Pancreas (tissue), 10 donors: ENCODE measurements around the gene PLAGL2. TPM values are rescaled to one million over a fixed set of nuclear protein-coding genes. Genes with fewer than 3 reads are reported as not detected.
A peak's percentile ranks its signal among the peaks of the same experiment; 100 is the strongest.

Experiments
- ATAC-seq, 4 donors: fragments of 200-7000 bp; cut with Tn5 transposase; one replicate each; pipeline versions ENCODE4 v1.8.0 to v1.9.1; 2020; ENCODE audit warnings: mild to moderate bottlenecking in 4 of 4, moderate library complexity in 4 of 4
- DNase-seq, 6 donors: peaks; one replicate each; pipeline ENCODE4 v3.0.0-alpha.2; 2020
- FAIRE-seq: peaks from 2 replicates; lab custom pipeline; 2012; peaks lifted over from hg19 to GRCh38; lab: Jason Lieb, UNC
- H3K27ac ChIP-seq, 4 donors: fragments of 200-600 bp; sonication (generic); 1 replicate in 3 of 4; 2 replicates in 1 of 4; pipeline versions ENCODE4 v1.5.0 to v1.8.0; 2020
- H3K27me3 ChIP-seq, 4 donors: fragments of 200-600 bp; one replicate each; pipeline ENCODE4 v1.8.0; 2021
- H3K36me3 ChIP-seq, 3 donors: fragments of 200-600 bp; sonication (generic) in 1 of 3; one replicate each; pipeline versions ENCODE4 v1.5.0 to v1.8.0; 2020 to 2021
- H3K4me1 ChIP-seq, 3 donors: fragments of 200-600 bp; one replicate each; pipeline ENCODE4 v1.8.0; 2021
- H3K4me3 ChIP-seq, 4 donors: fragments of 200-600 bp; sonication (generic) in 2 of 4; one replicate each; pipeline versions ENCODE4 v1.5.0 to v1.8.0; 2020 to 2021
- H3K9me3 ChIP-seq, 4 donors: fragments of 200-600 bp; one replicate each; pipeline ENCODE4 v1.8.0; 2021
- WGBS, 2 donors: extraction: QIAGEN DNeasy Blood & Tissue Kit; methylation state at CpG; one replicate each; pipeline ENCODE4 v1.1.7; 2013; 5-methylcytosine and 5-hydroxymethylcytosine counted together
- intact Hi-C, 3 donors: fragments of 100-400 bp; cut with DNase I; formaldehyde crosslinking; loops; one replicate each; pipeline versions ENCODE4 v1.11.1 to v1.14.2; 2022
- polyA plus RNA-seq, 2 donors: library from polyadenylated mRNA; stranded (reverse); fragments of 200-250 nt; gene quantifications; one replicate each; pipeline ENCODE4 v1.2.3, GENCODE V29; 2013
- total RNA-seq, 6 donors: library from RNA; stranded (reverse); fragmentation: NEBNext Ultra II Directional in 4 of 6; extraction: Animal tissue kit (Norgen Biotek cat#: 25700) in 4 of 6; gene quantifications; one replicate each; pipeline versions ENCODE4 v1.2.1 to v1.2.4, GENCODE V29; 2021 to 2023
- TF ChIP-seq, protein P1 (sequence below), 4 donors: fragments of 200-600 bp; sonication (generic) in 3 of 4; IDR thresholded peaks; one replicate each; pipeline versions ENCODE4 v1.5.0 to v1.8.0; 2021; ENCODE audit warnings: antibody characterized with exemption in 4 of 4
- donor health status: healthy with polysubstance abuse.
- donor health status: DM: no; HTN: no; CAD: no; lungs with moderate emphysema.
- donor health status: DM: no; HTN: no; CAD: no.
- donor health status: control.
- donor health status: control.
- donor health status: Bipolar disorder and iron deficiency.
- donor health status: DM: yes; HTN: yes; CAD: no.
- donor health status: DM: no; HTN: no; CAD: no.
- donor health status: DM: no; HTN: no; CAD: no.
- donor health status: DM: yes; HTN: yes; CAD: no.

Gene PLAGL2
- total and polyA plus RNA-seq, 8 donors = 2.4 to 7.2 (median 4.4) TPM

DNA sequence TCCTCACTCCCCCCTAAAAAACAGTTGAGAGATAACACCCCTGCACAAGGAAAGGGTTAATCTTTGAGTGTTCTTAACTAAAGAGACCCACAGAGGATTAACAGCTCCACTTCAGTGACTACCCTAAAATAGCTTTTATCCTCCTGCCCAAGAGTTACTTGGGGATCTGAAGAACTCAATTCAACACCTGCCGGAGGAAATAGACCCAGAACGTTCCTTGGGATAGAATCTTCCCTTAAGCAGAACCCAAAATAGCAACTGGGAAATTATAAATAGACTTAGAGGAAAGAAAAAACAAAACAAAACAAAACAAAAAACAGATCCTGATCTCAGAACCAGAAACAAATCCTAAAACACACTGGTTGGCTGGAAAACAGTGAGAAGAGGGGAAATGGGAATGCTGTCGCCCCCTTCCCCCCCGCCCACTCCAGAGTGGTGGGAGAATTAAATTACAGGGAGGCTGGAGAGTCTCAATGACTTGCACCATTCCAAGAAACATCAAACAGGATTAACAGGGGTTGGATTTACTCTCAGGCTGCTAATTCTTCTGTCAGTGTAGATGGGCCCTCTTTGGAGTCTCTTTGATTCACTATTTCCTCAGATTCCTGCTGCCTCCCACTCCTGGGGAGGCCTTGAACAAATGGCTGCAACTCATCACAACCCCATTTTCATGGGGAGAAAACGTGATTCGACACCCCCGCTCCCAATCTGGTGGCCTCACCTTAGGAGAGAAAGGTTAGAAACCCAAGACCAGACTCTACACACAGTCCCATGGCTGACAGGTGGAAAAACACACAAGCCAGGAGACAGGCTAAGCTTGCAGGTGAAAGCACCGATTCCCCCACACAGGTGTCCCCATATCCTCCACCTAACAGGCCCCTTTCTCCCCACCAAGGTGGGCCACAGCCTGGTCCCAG, 1.4 kb downstream of the PLAGL2 start:
- DNase-seq = no peak
- Histone ChIP-seq H3K36me3 (peaks cover 0 to 5% (median 0%) of the 10 kb centered on the region in 3 donors), H3K4me1 (peaks cover 38 to 54% (median 53%) of the 10 kb centered on the region in 3 donors), H3K9me3 (no peaks in the 10 kb centered on the region), H3K27me3 (no peaks in the 10 kb centered on the region), H3K4me3 (peak overlapping the region; percentile 92 to 98 (median 96)), H3K27ac (peak overlapping the region; percentile 5 to 91 (median 58))
- peak in 1 of 4 donors; percentile 9 for ATAC-seq
- no peak for FAIRE-seq
- intact Hi-C loops = loop anchor here in 1 of 3 donors (10.0 kb wide), 1 partner anchor 279 kb away; no protein-coding TSS in a partner anchor
- TF ChIP-seq, protein P1, sequence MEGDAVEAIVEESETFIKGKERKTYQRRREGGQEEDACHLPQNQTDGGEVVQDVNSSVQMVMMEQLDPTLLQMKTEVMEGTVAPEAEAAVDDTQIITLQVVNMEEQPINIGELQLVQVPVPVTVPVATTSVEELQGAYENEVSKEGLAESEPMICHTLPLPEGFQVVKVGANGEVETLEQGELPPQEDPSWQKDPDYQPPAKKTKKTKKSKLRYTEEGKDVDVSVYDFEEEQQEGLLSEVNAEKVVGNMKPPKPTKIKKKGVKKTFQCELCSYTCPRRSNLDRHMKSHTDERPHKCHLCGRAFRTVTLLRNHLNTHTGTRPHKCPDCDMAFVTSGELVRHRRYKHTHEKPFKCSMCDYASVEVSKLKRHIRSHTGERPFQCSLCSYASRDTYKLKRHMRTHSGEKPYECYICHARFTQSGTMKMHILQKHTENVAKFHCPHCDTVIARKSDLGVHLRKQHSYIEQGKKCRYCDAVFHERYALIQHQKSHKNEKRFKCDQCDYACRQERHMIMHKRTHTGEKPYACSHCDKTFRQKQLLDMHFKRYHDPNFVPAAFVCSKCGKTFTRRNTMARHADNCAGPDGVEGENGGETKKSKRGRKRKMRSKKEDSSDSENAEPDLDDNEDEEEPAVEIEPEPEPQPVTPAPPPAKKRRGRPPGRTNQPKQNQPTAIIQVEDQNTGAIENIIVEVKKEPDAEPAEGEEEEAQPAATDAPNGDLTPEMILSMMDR (IDR thresholded peaks at IDR 0.05) = no peak
- 20 to 22% methylated on average over 8 of the region's 8 CpGs for WGBS, 2 donors

DNA sequence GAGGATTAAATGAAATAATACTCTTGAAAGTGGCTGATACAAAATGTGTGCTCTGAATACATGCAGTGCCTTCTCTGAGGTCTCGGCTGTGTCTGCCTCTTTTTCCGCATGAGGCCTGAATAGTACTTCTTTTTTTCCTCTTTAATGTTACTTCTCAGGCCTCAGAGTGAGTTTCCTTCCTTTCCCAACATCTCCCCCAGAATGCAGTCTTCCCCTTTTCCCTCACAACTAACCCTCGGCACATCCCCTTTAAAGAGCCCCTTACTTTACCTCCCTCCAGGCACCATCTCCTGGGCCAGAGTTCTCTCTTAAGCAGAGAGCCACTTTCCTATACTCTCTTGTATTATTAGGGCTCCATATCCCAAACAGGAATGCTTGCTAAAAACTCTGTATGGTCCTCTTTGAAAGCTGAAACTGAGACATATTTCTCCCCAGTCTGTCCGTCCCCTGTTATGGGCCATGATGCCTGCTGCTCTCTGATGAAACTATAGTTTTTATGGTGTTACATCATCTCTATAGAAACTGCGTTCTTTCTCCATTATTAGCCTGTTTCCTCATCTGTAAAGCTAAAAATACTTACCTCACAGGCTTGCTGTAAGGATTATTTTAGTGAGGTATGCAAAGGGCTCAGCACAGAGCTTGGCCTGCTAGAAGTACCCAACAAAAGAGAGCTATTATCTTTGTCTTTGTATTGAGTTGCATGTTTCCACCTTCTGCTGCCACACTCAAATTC, 2.3 kb downstream of the PLAGL2 start:
- Histone ChIP-seq H3K4me3 (peak overlapping the region in 1 of 4 donors; percentile 96), H3K4me1 (peaks cover 38 to 54% (median 53%) of the 10 kb centered on the region in 3 donors), H3K27me3 (no peaks in the 10 kb centered on the region), H3K27ac (peak overlapping the region; percentile 31 to 91 (median 58)), H3K36me3 (peaks cover 0 to 11% (median 5%) of the 10 kb centered on the region in 3 donors), H3K9me3 (no peaks in the 10 kb centered on the region)
- TF ChIP-seq, protein P1 (IDR thresholded peaks at IDR 0.05) = no peak
- FAIRE-seq (no peak), ATAC-seq (no peak), DNase-seq (no peak)
- intact Hi-C loops = loop anchor here in 1 of 3 donors (10.0 kb wide), 1 partner anchor 280 kb away; no protein-coding TSS in a partner anchor
- WGBS, 2 donors = 34 to 43% methylated on average over 5 of the region's 5 CpGs

DNA sequence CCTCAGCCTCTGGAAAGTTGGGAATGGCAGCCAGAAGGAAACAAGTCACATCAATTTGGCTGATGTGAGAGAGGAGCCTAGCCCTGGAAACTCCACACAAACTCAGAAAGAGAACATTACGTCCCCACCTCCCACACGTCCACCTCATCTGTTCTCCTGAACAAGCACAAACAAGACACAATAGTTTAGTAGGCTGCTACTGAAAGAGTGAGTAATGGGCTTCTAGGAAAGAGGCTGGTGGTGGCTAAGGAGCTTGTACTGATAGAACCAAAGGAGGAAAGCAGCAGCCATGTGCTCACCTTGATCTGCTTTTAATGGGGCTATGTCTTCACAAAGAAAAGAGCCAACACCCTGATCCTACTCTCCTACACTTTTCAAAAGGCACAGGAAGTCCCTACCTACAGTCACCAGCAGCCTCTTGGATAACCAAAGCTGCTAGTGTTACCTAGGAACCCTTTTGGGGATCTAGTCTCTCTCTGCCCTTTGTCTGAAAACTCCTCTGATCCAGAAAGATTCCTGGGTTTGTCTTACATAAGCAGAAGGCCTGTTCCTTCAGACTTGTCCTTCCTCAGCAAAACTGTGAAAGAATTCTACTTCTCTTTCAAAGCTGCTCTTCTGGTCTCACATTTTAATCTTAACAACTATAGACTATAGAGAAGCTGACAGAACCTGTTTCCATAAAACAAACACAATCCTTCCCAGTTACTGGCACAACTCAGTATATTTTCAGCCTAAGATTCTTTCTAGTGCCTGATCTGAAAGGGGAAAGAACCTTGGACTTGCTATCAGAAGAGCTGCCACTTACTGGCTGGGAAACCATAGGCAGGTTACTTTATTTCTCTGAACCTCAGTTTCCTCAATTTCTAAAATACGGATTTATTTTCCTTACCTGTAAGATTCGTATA, 3.1 kb downstream of the PLAGL2 start:
- Histone ChIP-seq H3K4me3 (peak overlapping the region in 1 of 4 donors; percentile 96), H3K4me1 (peaks cover 38 to 54% (median 53%) of the 10 kb centered on the region in 3 donors), H3K27me3 (no peaks in the 10 kb centered on the region), H3K36me3 (peaks cover 0 to 17% (median 5%) of the 10 kb centered on the region in 3 donors), H3K9me3 (no peaks in the 10 kb centered on the region), H3K27ac (peak overlapping the region; percentile 31 to 91 (median 58))
- intact Hi-C loops = loop anchor here in 1 of 3 donors (10.0 kb wide), 1 partner anchor 280 kb away; no protein-coding TSS in a partner anchor
- WGBS, 2 donors = 12 to 15% methylated on average over 4 of the region's 4 CpGs
- TF ChIP-seq, protein P1 (IDR thresholded peaks at IDR 0.05) = no peak
- ATAC-seq = peak in 3 of 4 donors; percentile 28 to 54 (median 44)
- DNase-seq = no peak
- no peak for FAIRE-seq
